Endometrium (tissue), 2 donors: Measurements from ENCODE around the gene RYR3.

Experiments used
- FAIRE-seq: peaks from 2 replicates; lab custom pipeline; 2012; peaks lifted over from hg19 to GRCh38; lab: Jason Lieb, UNC
- donor health status: control.
- donor health status: control.

The RYR3 gene

DNA sequence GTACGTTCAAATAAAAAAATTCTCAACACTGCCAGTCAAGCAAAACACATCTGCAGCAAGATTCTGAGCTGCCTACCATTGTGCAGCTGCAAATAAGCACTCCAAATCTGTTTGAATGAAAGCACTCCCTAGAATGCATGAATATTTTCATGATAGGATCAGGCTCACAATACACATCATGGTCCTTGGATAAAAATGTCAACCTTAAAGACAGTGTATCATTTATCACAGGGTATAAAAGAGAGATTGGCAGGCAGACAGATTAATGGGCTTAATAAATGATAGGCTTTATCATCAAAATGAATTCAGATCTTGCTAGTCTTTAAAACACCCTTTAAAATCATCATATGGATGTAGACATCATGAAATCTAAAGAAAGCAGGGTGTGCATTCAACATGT is 9.2 kb downstream of the RYR3 start:
- no peak for FAIRE-seq

- no peak for FAIRE-seq
Observed at GRCh38 chr15:33322091-33322490, 11.3 kb downstream of the RYR3 start.

DNA sequence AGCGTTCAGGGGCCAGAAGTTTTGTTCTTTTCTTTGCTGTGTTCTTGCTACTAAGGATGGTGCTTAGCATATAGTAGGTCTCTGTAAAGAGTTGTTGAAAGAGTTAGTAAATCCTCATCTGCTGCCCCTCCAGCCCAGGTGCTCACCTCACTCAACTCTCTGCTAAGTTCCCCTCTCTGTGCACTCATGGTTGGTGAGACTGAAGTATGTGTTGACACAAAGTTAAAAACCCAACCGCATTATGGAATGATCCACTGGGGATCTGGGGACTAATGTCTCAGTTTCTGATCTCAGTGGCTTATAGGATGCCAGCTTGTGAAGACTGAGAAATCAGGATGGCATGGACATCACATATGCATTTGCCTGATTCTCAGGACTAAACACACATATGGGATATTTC is 13.8 kb downstream of the RYR3 start:
- no peak for FAIRE-seq

GRCh38 chr15:33326908-33327307 is 16.1 kb downstream of the RYR3 start:
- no peak for FAIRE-seq

- no peak for FAIRE-seq
Observed at GRCh38 chr15:33328106-33328505, 17.3 kb downstream of the RYR3 start.

- FAIRE-seq = no peak
Observed at GRCh38 chr15:33329457-33329856, 18.7 kb downstream of the RYR3 start.

DNA sequence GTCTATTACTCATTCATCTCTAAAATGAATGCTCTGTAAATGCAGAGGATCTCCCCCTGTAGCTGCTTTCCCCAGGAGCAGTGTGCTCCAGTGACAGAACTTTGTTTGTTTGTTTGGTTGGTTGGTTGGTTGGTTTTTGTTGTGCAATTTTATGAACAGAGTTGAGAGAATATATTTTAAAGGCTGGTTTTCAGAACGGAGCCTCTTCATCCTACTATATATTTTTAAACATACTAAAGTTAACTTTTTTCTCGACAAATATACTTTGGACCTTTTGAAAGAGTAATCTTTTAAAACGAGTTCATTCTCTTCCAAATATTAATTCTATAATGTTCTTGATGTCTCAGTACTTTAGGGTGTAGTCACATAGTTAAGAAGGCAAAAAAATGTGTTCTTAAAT is 20.2 kb downstream of the RYR3 start:
- FAIRE-seq = no peak

GRCh38 chr15:33341953-33342352 is 31.2 kb downstream of the RYR3 start:
- no peak for FAIRE-seq

DNA sequence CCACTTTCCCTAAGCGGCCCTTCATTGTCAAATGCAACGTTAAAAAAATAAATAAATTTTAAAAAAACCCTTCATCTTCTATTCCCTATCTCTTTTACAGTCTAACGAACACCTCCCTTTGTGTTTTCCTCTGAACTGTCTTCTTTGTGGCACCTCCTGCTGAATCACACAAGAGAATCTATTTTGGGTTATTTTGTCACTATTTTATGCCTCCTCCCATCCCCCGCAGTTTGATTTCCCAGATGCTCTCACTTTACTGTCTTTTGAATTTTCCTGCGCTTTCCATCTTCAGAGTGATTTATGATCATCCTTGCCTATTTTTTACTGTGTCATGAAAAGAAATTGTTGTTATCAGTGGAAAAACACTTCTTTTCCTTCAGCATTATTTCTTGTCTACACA is 32.5 kb downstream of the RYR3 start:
- no peak for FAIRE-seq

GRCh38 chr15:33344111-33344510 is 33.3 kb downstream of the RYR3 start:
- no peak for FAIRE-seq

DNA sequence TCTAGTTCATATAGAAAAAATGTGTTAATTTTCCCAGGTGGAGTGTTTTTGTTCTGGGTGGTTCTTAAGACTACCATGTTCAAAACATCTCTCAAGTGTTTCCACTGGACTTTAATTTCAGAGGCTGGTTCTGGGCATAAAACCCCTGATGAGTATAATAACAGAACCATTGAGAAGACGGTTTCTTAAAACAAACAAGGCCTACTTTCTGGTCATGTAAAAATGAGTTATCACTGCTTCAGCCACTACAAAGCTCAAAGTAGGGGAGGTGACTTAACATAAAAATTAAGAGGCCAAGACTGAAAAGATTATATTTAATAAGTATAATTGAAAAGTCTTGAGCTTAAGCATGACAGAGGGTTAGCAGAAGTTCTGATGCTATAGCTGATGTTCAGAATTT is 33.8 kb downstream of the RYR3 start:
- no peak for FAIRE-seq

DNA sequence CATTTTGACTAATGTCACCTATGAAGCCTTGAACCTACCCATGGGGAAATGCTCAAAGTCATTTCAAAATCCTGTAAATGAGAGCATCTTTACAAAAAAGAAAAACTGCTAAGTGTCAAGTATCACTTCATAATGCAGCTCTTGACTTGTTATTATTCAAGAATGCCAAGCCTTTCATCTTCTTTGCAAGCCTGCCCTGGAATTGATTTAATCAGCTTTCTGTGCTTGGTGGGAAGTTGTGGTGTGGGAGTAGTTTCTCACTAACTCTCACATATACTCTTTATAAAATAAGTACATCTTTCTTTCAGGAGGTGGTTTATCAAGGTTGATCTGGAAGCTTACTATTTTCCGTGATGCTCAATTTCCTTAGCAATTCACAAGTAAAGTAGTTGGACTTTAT is 43.6 kb downstream of the RYR3 start:
- no peak for FAIRE-seq

DNA sequence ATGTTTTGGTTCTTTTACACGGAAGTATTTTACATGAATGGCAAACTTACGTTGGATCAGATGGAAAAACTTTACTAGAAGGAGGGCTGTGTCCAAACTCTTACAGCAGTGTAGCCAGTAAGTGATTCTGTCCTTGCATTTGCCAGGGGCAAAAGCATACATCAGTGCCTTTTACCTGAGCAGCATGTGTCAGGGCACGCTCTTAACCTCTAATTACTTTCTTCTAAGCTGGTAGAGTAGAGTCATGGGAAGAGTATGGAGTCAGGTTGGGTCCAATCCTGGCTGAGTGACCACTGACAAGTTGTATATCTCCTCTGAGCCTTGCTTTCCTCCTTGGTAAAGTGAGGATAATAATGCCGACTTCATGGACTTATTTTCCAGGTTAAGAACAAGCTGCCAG is 47.1 kb downstream of the RYR3 start:
- FAIRE-seq = no peak

GRCh38 chr15:33358306-33358705 is 47.5 kb downstream of the RYR3 start:
- no peak for FAIRE-seq

DNA sequence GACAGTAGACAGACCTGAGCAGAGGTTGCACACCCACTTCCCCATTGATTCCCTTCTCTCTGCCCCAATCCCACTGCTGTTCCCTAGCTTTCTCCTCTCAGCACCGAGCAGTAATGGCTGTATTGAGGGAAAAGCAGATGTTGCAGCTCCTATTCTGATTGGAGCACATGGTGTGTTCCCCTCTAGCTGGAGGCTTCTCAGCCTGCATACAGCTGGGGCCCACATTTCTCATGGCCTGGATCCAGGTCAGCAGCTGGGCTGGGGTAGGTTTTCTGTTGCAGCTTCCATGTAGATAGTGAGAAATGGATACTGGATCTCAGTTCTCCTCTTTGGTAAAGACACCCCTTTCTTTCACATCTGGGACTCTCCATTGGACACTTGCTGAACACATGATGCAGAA is 50.1 kb downstream of the RYR3 start:
- no peak for FAIRE-seq

DNA sequence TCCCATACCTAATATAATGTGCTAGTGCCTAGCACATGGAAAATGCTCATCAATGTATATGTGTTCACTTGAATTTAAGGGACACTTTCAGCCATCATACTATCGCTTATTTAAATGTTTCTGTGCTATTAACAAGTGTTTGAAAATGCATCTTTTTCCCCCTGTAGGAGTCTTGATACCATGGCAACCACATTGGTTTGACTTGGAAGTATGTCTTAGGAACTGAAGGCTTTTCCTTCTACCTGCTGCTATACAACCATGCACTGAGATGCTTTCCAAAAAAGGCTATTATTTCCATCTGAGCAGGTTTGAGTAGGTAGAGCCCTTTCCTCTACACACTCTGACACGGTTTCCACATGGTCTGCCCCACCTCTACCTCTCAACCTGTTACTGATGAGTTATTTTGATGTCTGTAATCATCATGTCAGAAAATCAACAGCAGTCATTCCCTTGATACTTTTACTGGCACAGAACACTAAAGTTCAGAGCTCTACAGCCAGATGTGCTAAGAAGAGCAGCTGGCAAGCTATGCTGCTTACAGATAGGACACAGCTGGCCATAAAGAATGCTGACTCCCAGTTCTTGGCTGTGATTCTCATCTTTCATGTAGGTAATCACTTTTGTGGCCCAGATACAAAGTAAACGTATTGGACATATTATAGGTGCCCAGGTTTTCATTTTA is 59.3 kb downstream of the RYR3 start:
- no peak for FAIRE-seq

DNA sequence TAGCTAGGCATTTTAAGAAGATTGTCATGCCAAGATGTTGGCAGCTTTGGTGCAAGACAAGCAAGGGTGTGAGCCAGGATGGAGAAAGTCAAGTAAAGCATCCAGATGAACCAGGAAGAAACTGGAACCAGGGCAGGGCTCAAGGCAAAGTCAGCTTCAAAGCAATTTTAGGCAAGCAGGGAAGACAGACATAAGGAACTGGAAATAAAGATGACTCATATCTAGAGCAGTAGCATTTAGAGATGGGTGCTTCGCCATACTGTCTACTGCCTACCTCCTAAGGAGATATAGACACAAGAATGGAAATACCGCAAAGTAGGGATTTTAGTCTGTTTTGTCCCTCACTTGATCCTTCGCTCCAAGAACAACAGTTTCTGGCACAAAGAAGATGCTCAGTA is 59.9 kb downstream of the RYR3 start:
- FAIRE-seq = no peak

DNA sequence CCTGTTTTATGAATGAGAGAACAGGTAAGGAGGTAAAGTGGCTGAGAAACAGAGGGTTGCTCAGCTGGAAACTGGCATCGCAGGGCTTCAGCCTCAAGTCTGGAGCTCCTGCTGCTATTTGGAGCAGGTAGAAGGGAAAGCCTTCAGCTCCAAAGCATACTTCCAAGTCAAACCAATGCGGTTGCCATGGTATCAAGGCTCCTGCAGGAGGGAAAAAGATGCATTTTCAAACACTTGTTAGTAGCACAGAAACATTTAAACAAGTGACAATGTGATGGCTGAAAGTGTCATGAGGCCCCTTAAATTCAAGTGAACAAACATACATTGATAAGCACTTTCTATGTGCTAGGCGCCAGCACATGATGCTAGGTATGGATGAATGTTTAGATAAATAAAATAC is 60.4 kb downstream of the RYR3 start:
- FAIRE-seq = no peak

DNA sequence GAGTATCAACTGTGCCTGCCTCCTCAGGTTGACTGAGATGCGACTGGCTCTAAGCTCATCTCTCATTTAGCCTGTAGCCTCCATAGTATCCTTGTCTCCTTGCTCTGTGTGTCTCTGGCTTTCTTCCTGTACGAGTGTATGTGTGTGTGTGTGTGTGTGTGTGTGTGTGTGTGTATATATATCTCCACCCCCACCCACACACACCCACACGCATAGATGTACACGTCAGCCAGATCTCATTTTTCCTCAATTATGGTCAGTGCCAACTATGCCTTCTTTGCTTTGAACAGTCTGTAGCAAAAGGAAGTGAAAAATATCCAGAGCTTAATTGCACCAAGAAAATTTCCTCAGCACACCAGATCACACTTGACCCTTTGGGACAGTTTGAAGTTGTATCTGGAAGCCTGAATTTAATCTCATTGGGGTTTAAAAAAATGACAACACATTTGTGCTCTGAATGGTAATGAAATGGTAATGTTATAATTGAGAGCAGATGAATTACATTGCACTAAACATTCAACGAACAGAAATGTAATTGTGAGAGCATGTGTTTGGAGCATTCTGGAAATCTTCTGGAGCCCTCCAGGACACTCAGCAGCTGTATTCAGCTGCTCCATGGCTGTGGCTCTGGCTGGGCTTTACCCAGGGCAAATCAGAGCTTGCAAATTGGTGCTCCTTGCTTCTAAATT is 63.6 kb downstream of the RYR3 start:
- FAIRE-seq = no peak

GRCh38 chr15:33375236-33375635 is 64.5 kb downstream of the RYR3 start:
- FAIRE-seq = no peak

GRCh38 chr15:33377204-33377603 is 66.4 kb downstream of the RYR3 start:
- FAIRE-seq = no peak

- FAIRE-seq = no peak
Observed at GRCh38 chr15:33378866-33379480, 68.2 kb downstream of the RYR3 start.

- no peak for FAIRE-seq
Observed at GRCh38 chr15:33380406-33380805, 69.6 kb downstream of the RYR3 start.

DNA sequence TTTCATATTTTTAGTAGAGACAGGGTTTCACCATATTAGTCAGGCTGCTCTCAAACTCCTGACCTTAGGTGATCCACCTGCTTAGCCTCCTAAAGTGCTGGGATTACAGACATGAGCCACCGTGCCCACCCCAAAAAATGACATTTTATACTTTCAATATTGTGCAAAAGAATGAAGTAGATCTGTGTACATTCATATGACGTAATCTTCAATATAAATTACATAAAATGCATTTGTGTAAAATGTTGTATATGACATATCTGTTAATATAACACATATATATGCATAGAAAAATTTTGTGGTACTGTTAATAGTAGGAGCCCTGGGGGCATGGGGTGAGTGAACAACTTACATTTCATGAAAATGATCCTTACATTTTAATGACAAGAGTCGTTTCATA is 71.7 kb downstream of the RYR3 start:
- FAIRE-seq = no peak
